H1 (cell line): Measurements from ENCODE around the gene KRT1. TPM values are rescaled to one million over a fixed set of nuclear protein-coding genes. Genes with fewer than 3 reads are reported as not detected.

ENCODE experiments used
- KDM5A ChIP-seq: fragments of 200-600 bp; IDR thresholded peaks from 2 replicates; pipeline ENCODE4 v1.7.1; 2012; ENCODE audit warnings: mild to moderate bottlenecking, low read length, inconsistent platforms, mixed read lengths
- YY1 ChIP-seq: IDR thresholded peaks from 2 replicates; pipeline ENCODE4 v1.6.1; 2011; ENCODE audit warnings: low read depth, mild to moderate bottlenecking, low read length
- polyA plus RNA-seq, 7 experiments: library from polyadenylated mRNA; depleted of rRNA in 3 of 7; stranded (reverse) in 5 of 7; unstranded in 2 of 7; fragments of >200 nt in 5 of 7; fragments of 200-250 nt in 2 of 7; gene quantifications; 1 replicate in 5 of 7; 2 replicates in 1 of 7; 4 replicates in 1 of 7; pipeline versions ENCODE4 v1.2.1 to v1.2.3, GENCODE V29; 2011 to 2013; ENCODE audit warnings: missing spikeins in 2 of 7, mixed read lengths in 2 of 7
- total RNA-seq: library from RNA; stranded (reverse); fragmentation: NEBNext Ultra II Directional; extraction: Animal tissue kit (Norgen Biotek cat#: 25700); gene quantifications from 2 replicates; pipeline ENCODE4 v1.2.1, GENCODE V29; 2021
- TF ChIP-seq, protein P1 (sequence below): fragments of 300-600 bp; sonication (generic); IDR thresholded peaks from 2 replicates; pipeline ENCODE4 v1.7.1; 2012; ENCODE audit warnings: low read length, moderate library complexity, mild to moderate bottlenecking, inconsistent platforms; ENCODE audit not compliant: insufficient replicate concordance

Gene KRT1
- total and polyA plus RNA-seq, 2 of the 8 experiments (the other 6 are each of a cell fraction or from before 2014, with no cell fraction given), result not detected

DNA sequence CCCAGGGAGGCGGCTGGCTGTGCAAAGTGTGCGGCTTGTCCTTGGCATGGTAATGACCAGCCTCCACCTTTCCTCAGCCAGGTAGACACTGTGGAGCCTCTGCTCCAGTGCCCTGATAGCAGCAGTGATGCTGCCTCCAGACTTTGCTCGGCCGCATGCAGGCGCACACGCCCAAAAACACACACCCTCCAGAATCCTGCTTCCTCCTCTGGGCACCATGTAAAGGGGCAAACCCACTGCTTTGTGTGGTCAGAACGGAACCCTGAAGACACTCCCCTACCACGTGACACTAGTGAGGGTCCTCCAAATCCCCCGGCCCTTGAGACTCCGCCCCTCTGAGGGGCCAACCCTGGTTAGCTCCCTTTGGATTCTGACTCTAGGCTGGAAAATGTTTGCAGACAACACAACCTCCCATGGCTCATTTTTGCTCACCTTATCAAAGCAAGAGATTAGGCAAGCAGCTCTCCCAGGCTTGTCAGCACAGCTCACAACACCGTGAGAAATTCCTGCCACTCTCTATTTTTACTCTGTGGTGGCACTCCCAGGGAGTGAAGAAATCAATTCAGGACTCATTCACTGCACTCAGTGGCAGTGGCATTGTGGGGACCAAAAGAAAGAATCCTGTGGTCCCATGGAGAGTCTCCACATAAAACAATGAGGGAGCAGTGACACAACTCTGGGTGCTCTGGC, 18.6 kb upstream of the KRT1 start (continued):
- TF ChIP-seq, protein P1, sequence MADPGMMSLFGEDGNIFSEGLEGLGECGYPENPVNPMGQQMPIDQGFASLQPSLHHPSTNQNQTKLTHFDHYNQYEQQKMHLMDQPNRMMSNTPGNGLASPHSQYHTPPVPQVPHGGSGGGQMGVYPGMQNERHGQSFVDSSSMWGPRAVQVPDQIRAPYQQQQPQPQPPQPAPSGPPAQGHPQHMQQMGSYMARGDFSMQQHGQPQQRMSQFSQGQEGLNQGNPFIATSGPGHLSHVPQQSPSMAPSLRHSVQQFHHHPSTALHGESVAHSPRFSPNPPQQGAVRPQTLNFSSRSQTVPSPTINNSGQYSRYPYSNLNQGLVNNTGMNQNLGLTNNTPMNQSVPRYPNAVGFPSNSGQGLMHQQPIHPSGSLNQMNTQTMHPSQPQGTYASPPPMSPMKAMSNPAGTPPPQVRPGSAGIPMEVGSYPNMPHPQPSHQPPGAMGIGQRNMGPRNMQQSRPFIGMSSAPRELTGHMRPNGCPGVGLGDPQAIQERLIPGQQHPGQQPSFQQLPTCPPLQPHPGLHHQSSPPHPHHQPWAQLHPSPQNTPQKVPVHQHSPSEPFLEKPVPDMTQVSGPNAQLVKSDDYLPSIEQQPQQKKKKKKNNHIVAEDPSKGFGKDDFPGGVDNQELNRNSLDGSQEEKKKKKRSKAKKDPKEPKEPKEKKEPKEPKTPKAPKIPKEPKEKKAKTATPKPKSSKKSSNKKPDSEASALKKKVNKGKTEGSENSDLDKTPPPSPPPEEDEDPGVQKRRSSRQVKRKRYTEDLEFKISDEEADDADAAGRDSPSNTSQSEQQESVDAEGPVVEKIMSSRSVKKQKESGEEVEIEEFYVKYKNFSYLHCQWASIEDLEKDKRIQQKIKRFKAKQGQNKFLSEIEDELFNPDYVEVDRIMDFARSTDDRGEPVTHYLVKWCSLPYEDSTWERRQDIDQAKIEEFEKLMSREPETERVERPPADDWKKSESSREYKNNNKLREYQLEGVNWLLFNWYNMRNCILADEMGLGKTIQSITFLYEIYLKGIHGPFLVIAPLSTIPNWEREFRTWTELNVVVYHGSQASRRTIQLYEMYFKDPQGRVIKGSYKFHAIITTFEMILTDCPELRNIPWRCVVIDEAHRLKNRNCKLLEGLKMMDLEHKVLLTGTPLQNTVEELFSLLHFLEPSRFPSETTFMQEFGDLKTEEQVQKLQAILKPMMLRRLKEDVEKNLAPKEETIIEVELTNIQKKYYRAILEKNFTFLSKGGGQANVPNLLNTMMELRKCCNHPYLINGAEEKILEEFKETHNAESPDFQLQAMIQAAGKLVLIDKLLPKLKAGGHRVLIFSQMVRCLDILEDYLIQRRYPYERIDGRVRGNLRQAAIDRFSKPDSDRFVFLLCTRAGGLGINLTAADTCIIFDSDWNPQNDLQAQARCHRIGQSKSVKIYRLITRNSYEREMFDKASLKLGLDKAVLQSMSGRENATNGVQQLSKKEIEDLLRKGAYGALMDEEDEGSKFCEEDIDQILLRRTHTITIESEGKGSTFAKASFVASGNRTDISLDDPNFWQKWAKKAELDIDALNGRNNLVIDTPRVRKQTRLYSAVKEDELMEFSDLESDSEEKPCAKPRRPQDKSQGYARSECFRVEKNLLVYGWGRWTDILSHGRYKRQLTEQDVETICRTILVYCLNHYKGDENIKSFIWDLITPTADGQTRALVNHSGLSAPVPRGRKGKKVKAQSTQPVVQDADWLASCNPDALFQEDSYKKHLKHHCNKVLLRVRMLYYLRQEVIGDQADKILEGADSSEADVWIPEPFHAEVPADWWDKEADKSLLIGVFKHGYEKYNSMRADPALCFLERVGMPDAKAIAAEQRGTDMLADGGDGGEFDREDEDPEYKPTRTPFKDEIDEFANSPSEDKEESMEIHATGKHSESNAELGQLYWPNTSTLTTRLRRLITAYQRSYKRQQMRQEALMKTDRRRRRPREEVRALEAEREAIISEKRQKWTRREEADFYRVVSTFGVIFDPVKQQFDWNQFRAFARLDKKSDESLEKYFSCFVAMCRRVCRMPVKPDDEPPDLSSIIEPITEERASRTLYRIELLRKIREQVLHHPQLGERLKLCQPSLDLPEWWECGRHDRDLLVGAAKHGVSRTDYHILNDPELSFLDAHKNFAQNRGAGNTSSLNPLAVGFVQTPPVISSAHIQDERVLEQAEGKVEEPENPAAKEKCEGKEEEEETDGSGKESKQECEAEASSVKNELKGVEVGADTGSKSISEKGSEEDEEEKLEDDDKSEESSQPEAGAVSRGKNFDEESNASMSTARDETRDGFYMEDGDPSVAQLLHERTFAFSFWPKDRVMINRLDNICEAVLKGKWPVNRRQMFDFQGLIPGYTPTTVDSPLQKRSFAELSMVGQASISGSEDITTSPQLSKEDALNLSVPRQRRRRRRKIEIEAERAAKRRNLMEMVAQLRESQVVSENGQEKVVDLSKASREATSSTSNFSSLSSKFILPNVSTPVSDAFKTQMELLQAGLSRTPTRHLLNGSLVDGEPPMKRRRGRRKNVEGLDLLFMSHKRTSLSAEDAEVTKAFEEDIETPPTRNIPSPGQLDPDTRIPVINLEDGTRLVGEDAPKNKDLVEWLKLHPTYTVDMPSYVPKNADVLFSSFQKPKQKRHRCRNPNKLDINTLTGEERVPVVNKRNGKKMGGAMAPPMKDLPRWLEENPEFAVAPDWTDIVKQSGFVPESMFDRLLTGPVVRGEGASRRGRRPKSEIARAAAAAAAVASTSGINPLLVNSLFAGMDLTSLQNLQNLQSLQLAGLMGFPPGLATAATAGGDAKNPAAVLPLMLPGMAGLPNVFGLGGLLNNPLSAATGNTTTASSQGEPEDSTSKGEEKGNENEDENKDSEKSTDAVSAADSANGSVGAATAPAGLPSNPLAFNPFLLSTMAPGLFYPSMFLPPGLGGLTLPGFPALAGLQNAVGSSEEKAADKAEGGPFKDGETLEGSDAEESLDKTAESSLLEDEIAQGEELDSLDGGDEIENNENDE, result no peak
- TF ChIP-seq YY1, result no peak
- TF ChIP-seq KDM5A, result no peak
